Stimulated activated CD4-positive, alpha-beta T cell treated with anti-CD3 and anti-CD28 coated beads, Interleukin-4, amount 100 ng/mL, for 48 hours (primary cell): ENCODE data around the gene RNPS1.
"Not testable (repeated sequence)": the region's sequence is repeated elsewhere in the genome, so short reads cannot be mapped to it uniquely, and the experiment has no call there.

Experiments used
- DNase-seq, 2 donors: peaks; one replicate each; pipeline ENCODE4 v3.0.0-alpha.2; 2020; ENCODE audit warnings: low read depth in 2 of 2

The RNPS1 gene

GRCh38 chr16:2282866-2283555, 15.1 kb upstream of the RNPS1 start:
- DNase-seq: no peak

- no peak for DNase-seq
These were observed 14.3 kb upstream of the RNPS1 start for GRCh38 chr16:2282262-2282661.

GRCh38 chr16:2280981-2281542, 13.1 kb upstream of the RNPS1 start:
- no peak for DNase-seq

GRCh38 chr16:2280461-2280860, 12.5 kb upstream of the RNPS1 start:
- no peak for DNase-seq

- DNase-seq: no peak
These were observed 11.3 kb upstream of the RNPS1 start for GRCh38 chr16:2278956-2279800.

- DNase-seq: no peak
These were observed 10.3 kb upstream of the RNPS1 start for GRCh38 chr16:2278272-2278608.

- DNase-seq: no peak
These were observed 9.7 kb upstream of the RNPS1 start for GRCh38 chr16:2277466-2278271.

GRCh38 chr16:2276368-2277195, 8.7 kb upstream of the RNPS1 start:
- no peak for DNase-seq

GRCh38 chr16:2275476-2276367, 7.8 kb upstream of the RNPS1 start:
- no peak for DNase-seq

GRCh38 chr16:2273931-2274330, 6.0 kb upstream of the RNPS1 start:
- DNase-seq: no peak

GRCh38 chr16:2273484-2273883, 5.6 kb upstream of the RNPS1 start:
- no peak for DNase-seq

GRCh38 chr16:2271848-2272461, 4.0 kb upstream of the RNPS1 start:
- DNase-seq: no peak

GRCh38 chr16:2270588-2271470, 2.9 kb upstream of the RNPS1 start:
- no peak for DNase-seq

- no peak for DNase-seq
These were observed 2.1 kb upstream of the RNPS1 start for GRCh38 chr16:2270070-2270462.

GRCh38 chr16:2267505-2267912, 417 bp downstream of the RNPS1 start:
- not testable (repeated sequence) for DNase-seq

- DNase-seq: not testable (repeated sequence)
These were observed 1.0 kb downstream of the RNPS1 start for GRCh38 chr16:2266887-2267286.

GRCh38 chr16:2263026-2263425, 4.9 kb downstream of the RNPS1 start:
- DNase-seq: not testable (repeated sequence)

GRCh38 chr16:2260250-2260649, 7.7 kb downstream of the RNPS1 start:
- DNase-seq: no peak

- not testable (repeated sequence) for DNase-seq
These were observed 9.4 kb downstream of the RNPS1 start for GRCh38 chr16:2258530-2258929.
